HG03064 (cell line): ENCODE measurements around the gene STK38L.

ENCODE experiments used
- ATAC-seq: cut with Tn5 transposase; IDR thresholded peaks from one replicate; pipeline ENCODE4 v1.9.1; 2021; ENCODE audit warnings: low read depth; ENCODE audit not compliant: unreplicated experiment

STK38L gene

DNA sequence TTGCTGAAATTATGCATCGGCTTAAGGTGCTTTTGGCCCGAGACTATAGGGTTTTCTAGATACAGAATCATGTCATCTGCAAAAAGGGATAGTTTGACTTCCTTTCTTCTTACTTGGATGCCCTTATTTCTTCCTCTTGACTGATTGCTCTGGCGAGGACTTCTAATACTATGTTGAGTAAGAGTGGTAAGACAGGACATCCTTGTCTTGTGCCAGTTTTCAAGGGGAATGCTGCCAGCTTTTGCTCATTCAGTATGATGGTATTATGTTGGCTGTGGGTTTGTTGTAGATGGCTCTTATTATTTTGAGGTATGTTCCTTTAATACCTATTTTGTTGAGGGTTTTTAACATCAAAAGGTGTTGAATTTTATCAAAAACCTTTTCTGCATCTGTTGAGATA lies 96.9 kb downstream of the STK38L start:
- no peak for ATAC-seq

DNA sequence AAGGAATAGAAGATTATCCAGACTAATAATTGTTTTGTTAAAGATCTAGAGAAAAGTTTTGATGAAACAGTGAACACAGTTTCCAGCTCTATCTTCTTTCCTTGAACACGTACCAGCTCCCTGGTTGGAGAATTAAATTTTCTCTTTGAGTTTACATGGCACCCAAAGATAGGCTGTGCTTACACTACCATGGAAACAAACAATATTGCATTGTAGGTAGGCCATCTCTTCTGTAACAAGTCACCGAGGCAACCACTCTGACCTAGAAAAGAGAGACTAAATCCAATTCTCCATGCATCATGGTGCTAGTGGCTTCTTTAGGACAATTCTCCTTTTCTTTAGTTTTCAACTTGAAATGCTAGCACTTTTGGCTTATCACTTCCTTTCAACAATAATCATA lies 98.5 kb downstream of the STK38L start:
- no peak for ATAC-seq

DNA sequence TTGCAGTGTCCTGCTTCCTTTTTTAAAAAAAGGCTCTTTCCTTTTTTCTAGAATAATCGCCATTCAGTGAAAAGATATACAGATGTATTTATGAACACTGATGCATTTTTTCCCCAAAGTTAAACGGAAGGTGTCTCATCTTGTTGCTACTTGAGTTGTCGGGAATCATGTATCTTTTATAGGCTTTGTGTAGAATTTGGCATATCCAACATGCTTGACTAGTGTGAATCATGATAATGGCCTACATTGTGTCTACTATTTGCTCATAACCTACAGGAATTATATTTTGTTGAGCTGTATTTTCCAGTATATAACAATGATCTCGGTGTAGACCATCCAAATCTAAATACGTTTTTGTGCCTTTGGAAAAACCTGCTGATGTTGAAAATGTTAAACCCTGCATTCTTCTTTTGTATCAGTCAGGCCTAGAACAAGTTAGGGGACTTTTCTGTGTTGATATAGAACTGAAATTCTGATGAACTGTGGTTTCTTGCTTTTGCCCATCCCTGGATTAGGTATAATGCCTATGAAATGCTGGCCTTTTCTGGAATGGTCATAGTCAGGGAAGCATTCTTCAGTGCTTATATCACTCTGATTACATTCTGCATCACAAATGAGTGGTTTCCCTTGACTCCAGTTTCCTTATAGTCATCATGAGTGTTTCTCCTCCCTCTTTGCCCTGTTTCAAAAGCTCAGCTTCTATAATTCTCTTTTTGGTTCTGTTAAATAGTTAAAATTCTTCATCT lies 99.3 kb downstream of the STK38L start:
- no peak for ATAC-seq

DNA sequence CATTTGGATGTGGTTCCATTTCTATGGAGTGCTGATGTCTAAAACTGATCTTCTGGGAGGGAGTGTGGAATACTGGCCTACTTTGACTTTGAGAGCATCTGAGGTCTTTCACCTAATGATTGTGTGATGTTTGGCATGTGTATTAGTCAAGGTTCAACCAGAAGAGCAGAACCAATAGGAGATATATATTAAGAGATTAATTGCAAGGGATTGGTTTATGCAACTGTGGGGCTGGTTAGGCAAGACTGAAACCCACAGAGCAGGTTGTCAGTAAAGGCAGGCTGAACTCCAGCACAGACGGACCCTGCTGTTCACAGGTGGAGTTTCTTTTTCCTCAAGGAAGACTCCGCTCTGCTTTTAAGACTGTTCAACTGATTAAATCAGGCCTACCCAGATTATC lies 100.2 kb downstream of the STK38L start:
- ATAC-seq = no peak

DNA sequence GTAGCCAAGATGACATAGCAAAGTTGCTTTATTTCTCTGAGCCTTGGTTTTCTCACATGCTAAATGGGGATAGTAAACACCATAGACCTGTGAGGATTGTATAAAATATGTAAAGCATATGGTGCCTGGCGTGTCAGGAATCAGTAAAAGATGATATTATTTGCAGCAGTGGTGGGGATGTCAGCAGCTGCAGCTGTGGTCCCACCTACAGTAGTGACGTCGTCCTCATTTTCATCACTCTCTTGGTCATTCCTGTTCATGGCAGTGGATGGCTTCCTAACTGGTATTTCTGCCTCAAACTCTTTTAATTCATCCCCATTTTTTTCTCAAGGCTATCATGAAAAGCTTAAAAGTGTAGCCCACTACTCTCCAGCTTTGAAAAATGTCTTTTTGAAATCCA lies 100.7 kb downstream of the STK38L start:
- ATAC-seq = no peak

DNA sequence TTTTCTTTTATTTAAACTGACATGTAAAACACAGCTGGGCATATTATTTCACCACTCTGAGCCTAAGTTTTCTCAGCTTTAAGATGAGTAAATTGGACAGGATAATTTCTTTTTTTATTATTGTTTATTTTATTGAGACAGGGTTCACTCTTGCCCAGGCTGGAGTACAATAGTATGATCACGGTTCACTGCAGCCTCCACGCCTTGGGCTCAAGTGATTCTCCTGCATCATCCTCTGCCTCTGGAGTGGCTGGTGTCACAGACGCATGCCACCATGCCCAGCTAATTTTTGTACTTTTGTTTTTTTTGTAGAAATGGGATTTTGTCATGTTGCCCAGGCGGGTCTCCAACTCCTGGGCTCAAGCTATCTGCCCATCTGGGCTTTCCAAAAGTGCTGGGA lies 101.3 kb downstream of the STK38L start:
- no peak for ATAC-seq

DNA sequence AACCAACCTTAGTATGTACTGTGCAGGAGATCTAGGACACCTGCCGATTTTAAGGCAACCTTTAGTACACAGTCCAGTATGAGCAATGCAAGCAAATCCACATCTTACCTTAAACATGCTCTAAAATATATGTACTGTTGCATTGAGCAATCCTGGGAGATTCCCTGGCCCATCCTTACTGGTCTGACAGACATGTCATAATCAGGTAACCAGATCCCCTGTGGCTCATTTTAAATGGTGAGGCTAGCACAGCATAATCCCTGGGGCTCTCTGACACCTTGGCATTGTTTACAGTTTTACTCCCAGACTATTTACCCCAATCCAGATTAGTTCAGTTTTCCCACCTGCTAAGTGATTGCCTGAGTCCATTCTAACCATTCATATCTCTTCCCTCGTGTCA lies 103.7 kb downstream of the STK38L start:
- ATAC-seq = no peak

DNA sequence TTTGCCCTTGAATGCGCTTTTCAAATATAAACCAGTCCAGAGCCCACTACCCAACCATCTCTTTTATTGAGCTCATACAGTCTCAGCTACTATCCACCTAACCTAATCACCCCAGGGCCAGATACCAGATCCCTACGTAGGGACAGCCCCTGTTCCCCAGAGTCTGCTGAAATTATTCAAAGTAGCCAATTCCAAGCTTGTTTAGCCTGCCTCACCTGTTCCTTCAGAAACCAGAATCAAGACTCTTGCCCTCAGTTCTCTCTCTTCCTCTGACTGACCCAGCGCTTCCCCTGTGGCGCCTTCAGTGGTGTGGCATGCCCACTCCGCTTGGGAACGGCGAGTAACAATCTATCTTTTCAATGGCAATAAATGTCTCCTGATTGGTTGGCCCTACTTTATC lies 107.4 kb downstream of the STK38L start:
- ATAC-seq = no peak

DNA sequence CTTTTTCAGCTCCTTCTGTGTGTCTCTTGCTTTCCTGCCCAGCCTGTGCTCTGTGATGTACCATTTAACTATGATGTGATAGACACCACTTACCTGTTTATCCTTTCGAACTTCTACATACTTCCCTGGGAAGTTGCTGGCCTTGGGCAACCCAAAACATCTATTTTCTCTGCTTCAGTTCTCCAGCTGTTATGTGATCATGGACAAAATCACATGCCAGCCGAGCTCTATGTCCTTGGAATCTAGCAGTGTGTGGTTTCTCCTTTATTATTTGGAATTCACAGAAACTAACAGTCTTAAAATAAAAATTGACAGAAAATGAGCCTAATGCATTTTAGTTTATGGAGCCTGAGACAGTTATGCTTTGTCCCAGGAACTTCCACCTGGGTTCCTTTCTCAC lies 111.4 kb downstream of the STK38L start:
- ATAC-seq = no peak

DNA sequence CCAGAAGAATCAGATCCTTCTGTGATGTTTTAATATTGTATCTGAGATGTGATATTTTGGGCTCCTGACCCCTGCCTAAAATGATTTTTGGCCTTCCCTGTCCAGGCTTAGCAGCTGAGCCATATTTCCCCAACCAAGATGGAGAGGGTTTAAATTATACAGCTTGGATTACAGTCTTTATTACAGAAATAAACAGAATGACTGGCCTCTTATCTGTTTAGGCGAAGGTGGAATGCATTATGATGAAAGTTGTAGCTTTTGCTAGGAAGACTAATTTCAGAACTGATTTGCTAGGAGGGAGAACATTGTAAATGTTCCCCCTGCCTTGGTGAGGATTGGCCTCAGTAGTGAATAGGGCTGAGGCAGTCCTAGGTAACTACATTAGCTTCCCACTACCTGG lies 111.9 kb downstream of the STK38L start:
- no peak for ATAC-seq

DNA sequence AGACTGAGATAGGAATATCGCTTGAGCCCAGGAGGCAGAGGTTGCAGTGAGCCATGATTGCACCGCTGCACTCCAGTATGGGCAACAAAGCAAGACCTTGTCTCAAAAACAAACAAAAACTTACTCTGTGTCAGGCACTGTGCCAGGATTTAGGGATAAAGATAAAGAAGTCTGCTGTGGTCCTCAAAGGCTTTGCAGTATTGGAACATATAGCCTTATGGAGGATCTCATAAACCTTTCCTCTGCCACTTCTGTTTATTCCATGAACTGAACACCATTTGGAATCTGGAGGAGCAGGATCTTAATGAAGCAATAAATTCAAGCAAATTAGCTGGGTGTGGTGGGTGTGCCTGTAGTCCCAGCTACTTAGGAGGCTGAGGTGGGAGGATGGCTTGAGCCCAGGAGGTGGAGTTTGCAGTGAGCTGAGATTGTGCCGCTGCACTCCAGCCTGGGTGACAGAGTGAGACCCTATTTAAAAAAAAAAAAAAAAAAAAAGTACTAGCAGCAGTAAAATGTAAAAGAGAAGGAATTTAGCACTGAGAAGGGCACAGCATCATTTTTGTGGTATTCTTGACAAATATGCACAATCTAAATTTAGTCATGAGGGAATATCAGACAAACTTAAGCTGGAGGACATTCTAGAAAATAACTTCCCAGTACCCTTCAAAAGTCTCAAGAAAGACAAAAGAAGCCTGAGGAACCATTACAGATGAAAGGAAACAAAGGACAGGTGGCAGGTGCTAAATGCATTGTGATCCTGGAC lies 115.7 kb downstream of the STK38L start:
- ATAC-seq = no peak

DNA sequence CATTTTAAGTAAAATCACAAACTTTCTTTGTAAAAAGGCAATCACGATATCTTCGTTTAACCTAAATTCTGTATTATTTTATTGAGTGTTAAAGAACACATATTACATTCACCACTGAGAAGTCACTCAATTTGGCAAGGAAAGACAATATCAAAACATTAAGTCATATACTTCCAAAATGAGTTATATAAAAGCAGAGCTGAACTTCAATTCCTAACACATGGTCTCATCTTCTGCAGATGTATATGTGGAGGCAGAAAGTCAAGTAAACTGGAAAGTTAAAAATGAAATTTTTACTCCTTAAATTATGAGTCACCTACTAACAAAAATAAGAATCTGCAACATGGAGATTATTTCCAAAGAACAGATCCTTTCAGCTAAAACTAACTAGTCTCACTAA lies 117.3 kb downstream of the STK38L start:
- ATAC-seq = no peak

DNA sequence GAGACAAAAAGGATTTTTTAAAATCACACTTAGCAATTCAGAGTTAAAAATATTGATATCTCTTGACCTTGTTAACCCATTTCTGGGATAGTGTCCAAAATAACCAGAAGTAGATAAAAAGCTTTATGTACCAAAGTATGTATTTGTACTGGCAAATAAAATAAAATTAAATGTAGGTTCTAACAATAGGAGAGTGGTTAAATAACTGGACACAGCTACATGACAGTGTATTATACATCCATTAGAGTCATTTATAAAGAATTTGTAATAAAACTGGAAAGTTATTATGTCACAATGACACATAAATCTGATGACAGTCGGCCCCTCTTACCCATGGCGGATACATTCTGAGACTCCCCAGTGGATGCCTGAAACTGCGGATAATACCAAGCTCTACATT lies 122.5 kb downstream of the STK38L start:
- ATAC-seq = no peak

DNA sequence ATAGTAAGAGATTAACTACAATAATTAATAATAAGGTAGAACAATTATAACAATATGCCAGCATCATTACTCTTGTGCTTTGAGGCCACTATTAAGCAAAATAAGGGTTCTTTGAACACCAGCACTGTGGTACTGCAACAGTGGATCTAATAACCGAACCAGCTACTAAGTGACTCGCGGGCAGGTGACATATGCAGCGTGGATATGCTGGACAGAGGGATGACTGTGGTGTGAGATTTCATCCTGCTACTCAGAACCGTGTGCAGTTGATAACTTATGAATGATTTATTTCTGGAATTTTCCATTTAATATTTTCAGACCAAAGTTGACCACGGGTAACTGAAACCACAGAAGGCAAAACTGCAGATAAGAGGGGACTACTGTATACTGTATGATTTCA lies 123.0 kb downstream of the STK38L start:
- ATAC-seq = no peak
